ENCODE measurements around the gene PHACTR4. TPM values are rescaled to one million over a fixed set of nuclear protein-coding genes. Genes with fewer than 3 reads are reported as not detected.

The PHACTR4 gene
- polyA plus RNA-seq, 4 donors = 15.9 to 39.1 (median 26.0) TPM

DNA sequence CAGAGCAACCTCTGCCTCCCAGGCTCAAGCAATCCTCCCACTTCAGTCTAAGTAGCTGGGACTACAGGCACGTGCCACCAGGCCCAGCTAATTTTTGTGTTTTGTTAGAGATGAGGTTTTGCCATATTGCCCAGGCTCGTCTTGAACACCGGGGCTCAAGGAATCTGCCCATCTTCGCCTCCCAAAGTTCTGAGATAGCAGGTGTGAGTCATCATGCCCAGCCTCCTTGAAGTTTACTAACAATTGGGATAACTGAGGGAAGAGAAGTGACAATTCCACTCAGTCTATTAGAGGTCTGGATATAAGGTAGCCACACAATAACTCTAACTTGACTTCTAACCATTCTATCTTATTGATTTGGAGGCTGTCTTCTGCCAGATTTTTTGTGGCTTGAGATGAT, 130.0 kb downstream of the PHACTR4 start:
- FAIRE-seq (no peak), DNase-seq (no peak)
- Histone ChIP-seq H3K36me3 (ENCODE audit: control insufficient read depth in 3 of 3, insufficient read depth in 2 of 3, low read depth in 1 of 3, low read length in 3 of 3) (peaks cover 5 to 33% (median 8%) of the 10 kb centered on the region in 3 donors), H3K4me3 (ENCODE audit: low read depth in 1 of 3, low read length in 3 of 3) (no peak overlapping the region), H3K27ac (ENCODE audit: low read depth in 1 of 3, low read length in 2 of 3) (no peak overlapping the region), H3K9me3 (ENCODE audit: control insufficient read depth in 2 of 2, insufficient read depth in 1 of 2, low read depth in 1 of 2, low read length in 1 of 2) (no peaks in the 10 kb centered on the region), H3K27me3 (ENCODE audit: control insufficient read depth in 3 of 3, insufficient read depth in 3 of 3, low read length in 3 of 3) (no peaks in the 10 kb centered on the region), H3K4me1 (ENCODE audit: control insufficient read depth in 3 of 3, insufficient read depth in 2 of 3, low read depth in 1 of 3, low read length in 2 of 3) (peaks cover 4 to 16% (median 5%) of the 10 kb centered on the region in 3 donors)
- 71 to 87% (median 81%) methylated on average over 4 of the region's 4 CpGs for WGBS, 3 donors

DNA sequence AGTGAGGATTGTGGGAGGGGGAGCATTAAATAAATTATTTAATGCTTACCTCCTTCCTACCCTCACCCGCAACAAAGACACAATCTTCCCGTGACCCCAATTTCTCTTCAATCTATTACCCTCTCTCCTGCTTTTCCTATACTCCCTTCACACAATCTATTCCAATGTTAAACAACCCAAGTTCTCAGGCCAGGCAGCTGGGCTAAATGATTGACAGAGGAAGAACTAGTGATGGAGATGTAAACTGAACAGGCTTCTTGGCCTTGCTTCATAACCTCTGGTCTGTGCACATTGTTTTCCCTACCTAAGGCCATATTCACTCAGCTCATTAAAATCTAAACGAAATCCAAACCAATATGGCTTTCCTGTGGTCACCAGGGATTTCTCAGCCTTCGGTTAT, 132.4 kb downstream of the PHACTR4 start:
- whole genome bisulfite sequencing, 3 donors = 77 to 89% (median 87%) methylated on average over 4 of the region's 4 CpGs
- no peaks in the 10 kb centered on the region for H3K27me3 ChIP-seq (ENCODE audit: control insufficient read depth in 3 of 3, insufficient read depth in 3 of 3, low read length in 3 of 3)
- H3K27ac ChIP-seq (ENCODE audit: low read depth in 1 of 3, low read length in 2 of 3) = peak overlapping the region; percentile 70 to 88 (median 80)
- FAIRE-seq (no peak), DNase-seq (no peak)
- H3K9me3 ChIP-seq (ENCODE audit: control insufficient read depth in 2 of 2, insufficient read depth in 1 of 2, low read depth in 1 of 2, low read length in 1 of 2) = no peaks in the 10 kb centered on the region
- no peak overlapping the region for H3K4me3 ChIP-seq (ENCODE audit: low read depth in 1 of 3, low read length in 3 of 3)
- H3K4me1 ChIP-seq (ENCODE audit: control insufficient read depth in 3 of 3, insufficient read depth in 2 of 3, low read depth in 1 of 3, low read length in 2 of 3) = peaks cover 4 to 16% (median 5%) of the 10 kb centered on the region in 3 donors
- H3K36me3 ChIP-seq (ENCODE audit: control insufficient read depth in 3 of 3, insufficient read depth in 2 of 3, low read depth in 1 of 3, low read length in 3 of 3) = peaks cover 0 to 29% (median 0%) of the 10 kb centered on the region in 3 donors

DNA sequence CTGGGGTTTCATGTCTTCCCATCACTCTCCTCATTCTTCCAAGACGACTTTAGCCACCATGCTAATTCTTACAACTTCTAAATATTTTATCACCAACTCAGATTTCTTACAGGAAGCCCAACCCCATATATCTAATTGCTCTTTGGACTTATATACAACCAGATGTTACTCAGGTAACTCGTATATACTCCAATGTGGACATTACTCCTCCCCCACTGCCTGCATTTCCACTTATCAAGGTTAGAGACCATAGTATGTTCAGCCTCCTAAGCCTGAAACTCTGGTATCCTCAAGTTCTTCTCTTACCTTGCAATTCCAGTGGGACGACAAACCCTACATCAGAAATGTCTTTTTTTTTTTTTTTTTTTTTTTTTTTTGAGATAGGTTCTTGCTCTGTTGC, 133.6 kb downstream of the PHACTR4 start:
- Histone ChIP-seq H3K27ac (ENCODE audit: low read depth in 1 of 3, low read length in 2 of 3) (peak overlapping the region; percentile 66 to 76 (median 73)), H3K36me3 (ENCODE audit: control insufficient read depth in 3 of 3, insufficient read depth in 2 of 3, low read depth in 1 of 3, low read length in 3 of 3) (peaks cover 0 to 26% (median 0%) of the 10 kb centered on the region in 3 donors), H3K4me3 (ENCODE audit: low read depth in 1 of 3, low read length in 3 of 3) (no peak overlapping the region), H3K27me3 (ENCODE audit: control insufficient read depth in 3 of 3, insufficient read depth in 3 of 3, low read length in 3 of 3) (no peaks in the 10 kb centered on the region), H3K4me1 (ENCODE audit: control insufficient read depth in 3 of 3, insufficient read depth in 2 of 3, low read depth in 1 of 3, low read length in 2 of 3) (peaks cover 4 to 16% (median 5%) of the 10 kb centered on the region in 3 donors), H3K9me3 (ENCODE audit: control insufficient read depth in 2 of 2, insufficient read depth in 1 of 2, low read depth in 1 of 2, low read length in 1 of 2) (no peaks in the 10 kb centered on the region)
- FAIRE-seq = no peak
- WGBS, 3 donors = 17 to 61% (median 40%) methylated on average over 3 of the region's 3 CpGs
- peak; percentile 86 to 95 for DNase-seq

DNA sequence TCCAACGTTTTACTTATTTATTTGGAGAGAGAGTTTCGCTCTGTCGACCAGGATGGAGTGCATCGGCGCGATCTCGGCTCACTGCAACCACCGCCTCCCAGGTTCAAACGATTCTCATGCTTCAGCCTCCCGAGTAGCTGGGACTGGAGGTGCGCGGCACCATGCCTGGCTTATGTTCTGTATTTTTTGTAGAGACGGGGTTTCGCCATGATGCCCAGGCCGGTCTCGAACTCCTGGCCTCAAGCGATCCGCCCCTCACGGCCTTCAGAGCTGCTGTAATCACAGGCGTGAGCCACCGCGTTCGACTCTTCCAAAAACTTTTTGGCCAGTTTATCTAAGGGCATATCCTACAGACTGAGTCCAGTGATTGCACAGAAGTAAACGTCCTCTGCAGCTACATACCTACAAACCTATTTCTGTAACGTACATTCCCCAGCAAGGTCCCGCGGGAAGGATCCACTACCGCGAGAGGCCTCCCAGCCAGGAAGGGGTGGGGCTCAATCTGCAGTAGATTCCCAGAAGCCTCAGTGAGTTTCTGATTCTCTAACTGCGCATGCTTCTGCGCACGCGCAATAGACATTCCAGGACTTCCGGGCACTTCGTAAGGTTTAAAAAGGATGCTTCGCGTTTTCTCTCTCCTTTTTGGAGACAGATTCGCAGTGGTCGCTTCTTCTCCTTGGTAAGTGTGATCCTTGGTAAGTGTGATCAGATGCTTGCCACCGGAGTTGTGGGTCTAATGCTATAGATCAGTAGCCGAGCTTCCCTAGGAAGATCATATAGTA, 136.1 kb downstream of the PHACTR4 start, which contains the start of gene RCC1:
Gene RCC1, plus strand, starts transcription at position 638 of the 782 bp plus-strand sequence. CDS start 23,824 bp downstream, outside the sequence.
- DNase-seq (peak; percentile 99), FAIRE-seq (no peak)
- Histone ChIP-seq H3K4me1 (ENCODE audit: control insufficient read depth in 3 of 3, insufficient read depth in 2 of 3, low read depth in 1 of 3, low read length in 2 of 3) (peaks cover 4 to 36% (median 20%) of the 10 kb centered on the region in 3 donors), H3K36me3 (ENCODE audit: control insufficient read depth in 3 of 3, insufficient read depth in 2 of 3, low read depth in 1 of 3, low read length in 3 of 3) (peaks cover 8 to 39% (median 14%) of the 10 kb centered on the region in 3 donors), H3K27me3 (ENCODE audit: control insufficient read depth in 3 of 3, insufficient read depth in 3 of 3, low read length in 3 of 3) (no peaks in the 10 kb centered on the region), H3K9me3 (ENCODE audit: control insufficient read depth in 2 of 2, insufficient read depth in 1 of 2, low read depth in 1 of 2, low read length in 1 of 2) (no peaks in the 10 kb centered on the region), H3K4me3 (ENCODE audit: low read depth in 1 of 3, low read length in 3 of 3) (peak within 1 kb of the TSS; percentile 63 to 82 (median 78)), H3K27ac (ENCODE audit: low read depth in 1 of 3, low read length in 2 of 3) (peak within 1 kb of the TSS; percentile 78 to 93 (median 80))
- WGBS, 3 donors = 0 to 2% (median 1%) methylated on average over 40 to 41 of the region's 41 CpGs

DNA sequence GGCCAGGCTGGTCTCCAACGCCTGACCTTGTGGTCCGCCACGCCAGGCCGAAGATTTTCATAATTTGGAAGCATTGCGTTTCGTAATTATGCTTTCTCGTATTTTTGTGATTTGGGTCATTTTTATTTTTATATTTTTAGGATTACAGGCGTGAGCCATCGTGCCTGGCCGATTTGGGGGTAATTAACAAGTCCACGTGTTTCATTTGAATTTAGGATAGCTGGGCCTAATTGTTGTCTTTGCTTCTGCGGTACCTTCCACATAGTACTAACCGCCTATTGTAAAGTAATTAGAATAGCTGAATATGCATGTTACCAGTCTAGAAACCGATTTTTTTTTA, 137.3 kb downstream of the PHACTR4 start:
- DNase-seq (no peak), FAIRE-seq (no peak)
- Histone ChIP-seq H3K4me1 (ENCODE audit: control insufficient read depth in 3 of 3, insufficient read depth in 2 of 3, low read depth in 1 of 3, low read length in 2 of 3) (peaks cover 2 to 27% (median 18%) of the 10 kb centered on the region in 3 donors), H3K36me3 (ENCODE audit: control insufficient read depth in 3 of 3, insufficient read depth in 2 of 3, low read depth in 1 of 3, low read length in 3 of 3) (peaks cover 8 to 49% (median 16%) of the 10 kb centered on the region in 3 donors), H3K9me3 (ENCODE audit: control insufficient read depth in 2 of 2, insufficient read depth in 1 of 2, low read depth in 1 of 2, low read length in 1 of 2) (no peaks in the 10 kb centered on the region), H3K27me3 (ENCODE audit: control insufficient read depth in 3 of 3, insufficient read depth in 3 of 3, low read length in 3 of 3) (no peaks in the 10 kb centered on the region), H3K4me3 (ENCODE audit: low read depth in 1 of 3, low read length in 3 of 3) (peak overlapping the region; percentile 46 to 82 (median 78)), H3K27ac (ENCODE audit: low read depth in 1 of 3, low read length in 2 of 3) (peak overlapping the region; percentile 60 to 93 (median 78))
- 0 to 2% (median 2%) methylated on average over 14 of the region's 14 CpGs for WGBS, 3 donors

DNA sequence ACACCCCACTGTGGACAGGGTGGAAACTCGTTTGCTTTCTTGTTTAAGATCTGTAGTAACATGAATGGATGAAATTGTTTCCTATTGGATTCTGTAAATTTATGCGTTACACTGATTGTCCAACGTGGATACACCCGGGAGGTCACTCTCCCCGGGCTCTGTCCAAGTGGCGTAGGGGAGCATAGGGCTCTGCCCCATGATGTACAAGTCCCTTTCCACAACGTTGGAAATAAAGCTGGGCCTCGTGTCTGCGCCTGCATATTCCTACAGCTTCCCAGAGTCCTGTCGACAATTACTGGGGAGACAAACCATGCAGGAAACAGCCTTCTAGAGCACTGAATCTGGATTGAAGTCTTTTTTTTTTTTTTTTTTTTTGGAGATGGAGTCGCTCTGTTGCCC, 137.7 kb downstream of the PHACTR4 start:
- H3K9me3 ChIP-seq (ENCODE audit: control insufficient read depth in 2 of 2, insufficient read depth in 1 of 2, low read depth in 1 of 2, low read length in 1 of 2) = no peaks in the 10 kb centered on the region
- FAIRE-seq (no peak), DNase-seq (peak; percentile 29 to 40)
- peak overlapping the region; percentile 46 to 82 (median 78) for H3K4me3 ChIP-seq (ENCODE audit: low read depth in 1 of 3, low read length in 3 of 3)
- H3K4me1 ChIP-seq (ENCODE audit: control insufficient read depth in 3 of 3, insufficient read depth in 2 of 3, low read depth in 1 of 3, low read length in 2 of 3) = peaks cover 2 to 27% (median 17%) of the 10 kb centered on the region in 3 donors
- 0 to 2% (median 2%) methylated on average over 11 of the region's 11 CpGs for WGBS, 3 donors
- H3K27ac ChIP-seq (ENCODE audit: low read depth in 1 of 3, low read length in 2 of 3) = peak overlapping the region; percentile 36 to 93 (median 78)
- H3K36me3 ChIP-seq (ENCODE audit: control insufficient read depth in 3 of 3, insufficient read depth in 2 of 3, low read depth in 1 of 3, low read length in 3 of 3) = peaks cover 8 to 53% (median 18%) of the 10 kb centered on the region in 3 donors
- no peaks in the 10 kb centered on the region for H3K27me3 ChIP-seq (ENCODE audit: control insufficient read depth in 3 of 3, insufficient read depth in 3 of 3, low read length in 3 of 3)

DNA sequence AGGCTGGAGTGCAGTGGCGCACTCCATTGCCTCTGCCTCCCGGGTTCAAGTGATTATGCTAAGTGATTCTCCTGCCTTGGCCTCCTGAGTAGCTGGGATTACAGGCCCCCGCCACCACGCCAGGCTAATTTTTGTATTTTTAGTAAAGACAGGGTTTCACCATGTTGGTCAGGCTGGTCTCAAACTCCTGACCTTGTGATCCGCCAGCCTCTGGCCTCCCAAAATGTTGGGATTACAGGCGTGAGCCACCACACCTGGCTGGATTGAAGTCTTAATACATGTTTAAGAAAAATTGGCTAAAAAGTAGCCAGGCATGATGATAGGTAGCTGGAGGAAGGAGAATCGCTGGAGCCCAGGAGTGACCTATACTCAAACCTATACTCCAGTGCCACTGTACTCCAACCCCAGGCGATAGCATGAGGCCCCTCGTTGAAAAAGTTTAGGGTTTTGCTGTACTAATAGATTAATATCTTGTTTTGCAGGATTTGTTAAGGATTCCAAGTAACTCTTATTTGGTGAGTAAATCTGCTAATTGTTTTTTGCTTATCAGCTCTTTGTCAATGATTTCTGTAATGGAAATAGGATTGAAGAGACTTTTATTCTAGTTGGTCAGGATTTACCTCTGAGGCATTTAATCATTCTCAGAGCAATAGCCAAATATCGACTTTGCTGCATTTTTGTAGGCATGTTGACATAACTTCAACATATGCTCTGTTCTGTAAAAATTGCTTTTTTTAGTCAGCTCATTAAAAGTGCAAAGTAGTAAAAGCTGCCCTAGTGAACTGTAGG, 138.3 kb downstream of the PHACTR4 start:
- Histone ChIP-seq H3K27me3 (ENCODE audit: control insufficient read depth in 3 of 3, insufficient read depth in 3 of 3, low read length in 3 of 3) (no peaks in the 10 kb centered on the region), H3K4me3 (ENCODE audit: low read depth in 1 of 3, low read length in 3 of 3) (peak overlapping the region; percentile 46 to 82 (median 78)), H3K27ac (ENCODE audit: low read depth in 1 of 3, low read length in 2 of 3) (peak overlapping the region in 2 of 3 donors; percentile 78 to 93), H3K4me1 (ENCODE audit: control insufficient read depth in 3 of 3, insufficient read depth in 2 of 3, low read depth in 1 of 3, low read length in 2 of 3) (peaks cover under 1 to 25% (median 17%) of the 10 kb centered on the region in 3 donors), H3K9me3 (ENCODE audit: control insufficient read depth in 2 of 2, insufficient read depth in 1 of 2, low read depth in 1 of 2, low read length in 1 of 2) (no peaks in the 10 kb centered on the region), H3K36me3 (ENCODE audit: control insufficient read depth in 3 of 3, insufficient read depth in 2 of 3, low read depth in 1 of 3, low read length in 3 of 3) (peaks cover 8 to 55% (median 18%) of the 10 kb centered on the region in 3 donors)
- FAIRE-seq (no peak), DNase-seq (peak in 1 of 2 donors; percentile 23)
- WGBS, 3 donors = 8 to 19% (median 11%) methylated on average over 10 of the region's 10 CpGs

DNA sequence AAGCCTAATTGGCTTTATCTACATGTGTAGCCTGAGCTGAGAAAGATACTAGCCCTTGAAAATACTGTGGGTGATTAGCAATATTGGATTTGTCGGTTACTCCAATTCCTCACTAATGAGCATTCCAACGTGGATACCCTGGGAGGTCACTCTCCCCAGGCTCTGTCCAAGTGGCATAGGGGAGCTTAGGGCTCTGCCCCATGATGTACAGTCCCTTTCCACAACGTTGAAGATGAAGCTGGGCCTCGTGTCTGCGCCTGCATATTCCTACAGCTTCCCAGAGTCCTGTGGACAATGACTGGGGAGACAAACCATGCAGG, 138.9 kb downstream of the PHACTR4 start:
- H3K27ac ChIP-seq (ENCODE audit: low read depth in 1 of 3, low read length in 2 of 3) = peak overlapping the region in 2 of 3 donors; percentile 78 to 84
- H3K36me3 ChIP-seq (ENCODE audit: control insufficient read depth in 3 of 3, insufficient read depth in 2 of 3, low read depth in 1 of 3, low read length in 3 of 3) = peaks cover 8 to 61% (median 18%) of the 10 kb centered on the region in 3 donors
- H3K4me1 ChIP-seq (ENCODE audit: control insufficient read depth in 3 of 3, insufficient read depth in 2 of 3, low read depth in 1 of 3, low read length in 2 of 3) = peaks cover 0 to 21% (median 17%) of the 10 kb centered on the region in 3 donors
- H3K9me3 ChIP-seq (ENCODE audit: control insufficient read depth in 2 of 2, insufficient read depth in 1 of 2, low read depth in 1 of 2, low read length in 1 of 2) = no peaks in the 10 kb centered on the region
- peak overlapping the region; percentile 4 to 78 (median 31) for H3K4me3 ChIP-seq (ENCODE audit: low read depth in 1 of 3, low read length in 3 of 3)
- H3K27me3 ChIP-seq (ENCODE audit: control insufficient read depth in 3 of 3, insufficient read depth in 3 of 3, low read length in 3 of 3) = no peaks in the 10 kb centered on the region
- WGBS, 3 donors = 20 to 29% (median 21%) methylated on average over 5 of the region's 5 CpGs
- peak in 1 of 2 donors; percentile 36 for DNase-seq
- no peak for FAIRE-seq

Data from small intestine (tissue), 7 donors.